Inflammatory macrophage (primary cell): ENCODE measurements around the gene ITGA6.
A peak's percentile ranks its signal among the peaks of the same experiment; 100 is the strongest.

ENCODE experiments used
- DNase-seq, 2 donors: peaks; one replicate each; pipeline ENCODE4 v3.0.0-alpha.2; 2020 to 2022

ITGA6 gene

GRCh38 chr2:172442072-172442895, 14.9 kb downstream of the ITGA6 start:
- peak; percentile 64 to 81 for DNase-seq

GRCh38 chr2:172445851-172446250, 18.5 kb downstream of the ITGA6 start:
- no peak for DNase-seq

- no peak for DNase-seq
Observed at GRCh38 chr2:172446474-172447063, 19.2 kb downstream of the ITGA6 start.

- DNase-seq: no peak
Observed at GRCh38 chr2:172447811-172448493, 20.6 kb downstream of the ITGA6 start.

GRCh38 chr2:172448544-172449267, 21.3 kb downstream of the ITGA6 start:
- no peak for DNase-seq

GRCh38 chr2:172449911-172450550, 22.6 kb downstream of the ITGA6 start:
- DNase-seq: no peak

- no peak for DNase-seq
Observed at GRCh38 chr2:172451923-172452322, 24.5 kb downstream of the ITGA6 start.

GRCh38 chr2:172452845-172453244, 25.5 kb downstream of the ITGA6 start:
- DNase-seq: no peak

- no peak for DNase-seq
Observed at GRCh38 chr2:172454404-172455120, 27.2 kb downstream of the ITGA6 start.

GRCh38 chr2:172455121-172455515, 27.7 kb downstream of the ITGA6 start:
- DNase-seq: no peak

- no peak for DNase-seq
Observed at GRCh38 chr2:172456002-172456401, 28.6 kb downstream of the ITGA6 start.

- no peak for DNase-seq
Observed at GRCh38 chr2:172457536-172457935, 30.1 kb downstream of the ITGA6 start.

- DNase-seq: no peak
Observed at GRCh38 chr2:172458561-172459124, 31.3 kb downstream of the ITGA6 start.

- peak; percentile 44 to 71 for DNase-seq
Observed at GRCh38 chr2:172460780-172461201, 33.4 kb downstream of the ITGA6 start.

GRCh38 chr2:172461591-172462372, 34.4 kb downstream of the ITGA6 start:
- DNase-seq: peak; percentile 55 to 73

- peak; percentile 79 to 93 for DNase-seq
Observed at GRCh38 chr2:172462373-172462848, 35.0 kb downstream of the ITGA6 start.

GRCh38 chr2:172462849-172463381, 35.5 kb downstream of the ITGA6 start:
- DNase-seq: peak in 1 of 2 donors; percentile 20

GRCh38 chr2:172464400-172465129, 37.2 kb downstream of the ITGA6 start:
- no peak for DNase-seq
